Urinary bladder (tissue), 4 donors: ENCODE data around the gene CENPB. TPM values are rescaled to one million over a fixed set of nuclear protein-coding genes. Genes with fewer than 3 reads are reported as not detected.
A peak's percentile ranks its signal among the peaks of the same experiment; 100 is the strongest.

Source experiments
- DNase-seq: peaks from one replicate; pipeline ENCODE4 v3.0.0-alpha.2; 2015; ENCODE audit errors: extremely low spot score
- H3K27ac ChIP-seq: one replicate; pipeline ENCODE4 v1.5.1; 2013; ENCODE audit warnings: low read depth, mild to moderate bottlenecking, moderate library complexity
- H3K36me3 ChIP-seq: one replicate; pipeline ENCODE4 v1.6.1; 2013; ENCODE audit warnings: mild to moderate bottlenecking, moderate library complexity; ENCODE audit not compliant: insufficient read depth
- H3K4me1 ChIP-seq: one replicate; pipeline ENCODE4 v1.6.1; 2013; ENCODE audit warnings: mild to moderate bottlenecking, moderate library complexity; ENCODE audit not compliant: insufficient read depth
- H3K4me3 ChIP-seq: one replicate; pipeline ENCODE4 v1.5.1; 2013; ENCODE audit warnings: low read depth, low read length
- WGBS: extraction: QIAGEN DNeasy Blood & Tissue Kit; methylation state at CpG from one replicate; pipeline ENCODE4 v1.1.7; 2013; 5-methylcytosine and 5-hydroxymethylcytosine counted together
- polyA plus RNA-seq: library from polyadenylated mRNA; stranded (reverse); fragments of 200-250 nt; gene quantifications from one replicate; pipeline ENCODE4 v1.2.3, GENCODE V29; 2013
- total RNA-seq: library from RNA; depleted of rRNA; stranded (reverse); fragments of >200 nt; gene quantifications from one replicate; pipeline ENCODE4 v1.2.3, GENCODE V29; 2014
- donor health status: healthy with polysubstance abuse.
- donor health status: healthy.

Gene CENPB
- total and polyA plus RNA-seq, 2 donors, result 36.9 to 104 TPM

DNA sequence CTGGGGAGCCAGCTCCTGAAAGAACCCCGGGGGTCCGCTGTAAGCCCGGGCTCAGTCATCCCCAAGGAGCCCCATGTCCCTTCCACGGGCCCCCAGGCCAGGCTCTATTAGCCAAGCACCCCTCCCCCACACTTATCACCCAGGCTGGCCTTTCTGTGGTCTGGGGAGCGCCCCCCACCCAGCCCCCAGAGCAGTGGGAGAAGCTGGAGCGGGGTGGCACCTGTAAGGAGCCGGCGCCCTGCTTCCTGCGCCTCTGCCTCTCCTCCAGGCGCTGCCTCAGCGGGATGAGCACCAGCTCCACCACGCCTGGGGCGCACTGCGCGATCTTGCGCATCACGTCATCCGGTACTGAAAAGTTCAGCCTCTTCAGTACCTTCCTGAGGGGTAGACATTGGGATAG, 7.6 kb downstream of the CENPB start:
- no peak for DNase-seq
- Histone ChIP-seq H3K4me1 (peaks cover 2% of the 10 kb centered on the region), H3K27ac (no peak overlapping the region), H3K4me3 (no peak overlapping the region), H3K36me3 (no peaks in the 10 kb centered on the region)
- 31% methylated on average over 18 of the region's 18 CpGs for WGBS

DNA sequence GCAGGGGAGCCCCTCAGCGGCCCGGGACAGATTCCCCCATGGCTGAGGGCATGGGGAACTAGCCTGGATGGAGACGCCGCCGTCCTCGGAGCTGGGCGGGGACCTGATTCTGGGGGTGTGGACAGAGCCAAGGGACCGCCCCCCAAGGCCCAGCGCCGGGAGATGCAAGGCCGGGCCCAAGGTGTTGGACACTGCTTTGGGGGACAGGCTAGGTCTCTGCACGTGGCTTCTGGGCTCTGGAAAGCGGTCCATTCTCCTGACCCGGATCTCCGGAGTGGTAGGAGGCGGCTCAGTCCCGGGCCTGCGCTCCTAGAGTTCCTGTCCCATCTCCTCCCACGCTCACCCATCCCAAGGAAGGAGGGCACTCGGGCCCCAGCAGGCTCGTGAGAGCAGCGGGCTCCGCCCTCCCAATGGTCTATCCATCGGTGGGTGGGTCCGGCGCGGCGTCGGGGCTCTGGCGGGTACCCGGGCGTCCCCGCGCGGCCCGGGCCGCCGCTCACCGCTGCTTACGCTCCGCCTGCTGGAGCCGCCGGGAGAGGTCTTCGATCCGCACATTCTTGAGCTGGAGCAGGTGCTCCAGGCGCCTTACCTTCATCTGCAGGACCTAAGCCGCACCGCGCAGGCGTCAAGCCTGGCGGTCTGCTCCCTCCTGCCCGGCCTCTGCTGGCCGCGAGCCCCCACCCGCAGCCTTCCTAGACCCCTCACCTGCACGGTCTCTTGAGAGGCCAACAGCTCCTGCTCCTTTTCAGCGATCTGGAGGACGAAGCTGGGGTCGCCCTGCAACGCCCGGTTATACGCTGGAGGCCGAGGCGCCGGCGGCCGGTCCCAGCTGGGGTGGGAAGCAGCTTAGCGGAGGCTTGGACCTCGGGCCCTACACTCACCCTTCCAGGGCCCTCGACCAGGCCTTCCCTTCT, 8.6 kb downstream of the CENPB start:
- no peaks in the 10 kb centered on the region for H3K36me3 ChIP-seq
- DNase-seq, result no peak
- WGBS, result 3% methylated on average over 70 of the region's 70 CpGs
- H3K4me1 ChIP-seq, result peaks cover 2% of the 10 kb centered on the region
- H3K27ac ChIP-seq, result no peak overlapping the region
- H3K4me3 ChIP-seq, result peak overlapping the region; percentile 37

DNA sequence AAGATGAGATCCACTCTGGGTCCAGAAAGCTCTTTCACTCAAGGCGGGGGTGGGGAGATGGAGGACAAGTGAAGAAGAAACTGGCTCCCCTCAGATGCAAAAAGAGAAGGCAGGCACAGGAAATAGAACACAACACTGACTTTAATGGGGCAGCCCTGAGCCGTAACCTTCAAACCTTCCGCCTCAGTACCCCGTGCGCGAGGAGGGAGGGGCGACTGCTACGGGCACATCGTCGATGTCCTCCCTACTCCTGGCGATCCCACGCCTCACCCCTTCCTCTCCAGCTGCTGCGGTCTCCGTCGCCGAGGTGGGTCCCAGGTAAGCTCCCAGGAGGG, 9.2 kb downstream of the CENPB start:
- WGBS, result 11% methylated on average over 16 of the region's 16 CpGs
- Histone ChIP-seq H3K27ac (no peak overlapping the region), H3K36me3 (no peaks in the 10 kb centered on the region), H3K4me3 (peak overlapping the region; percentile 37), H3K4me1 (peaks cover 2% of the 10 kb centered on the region)
- no peak for DNase-seq

DNA sequence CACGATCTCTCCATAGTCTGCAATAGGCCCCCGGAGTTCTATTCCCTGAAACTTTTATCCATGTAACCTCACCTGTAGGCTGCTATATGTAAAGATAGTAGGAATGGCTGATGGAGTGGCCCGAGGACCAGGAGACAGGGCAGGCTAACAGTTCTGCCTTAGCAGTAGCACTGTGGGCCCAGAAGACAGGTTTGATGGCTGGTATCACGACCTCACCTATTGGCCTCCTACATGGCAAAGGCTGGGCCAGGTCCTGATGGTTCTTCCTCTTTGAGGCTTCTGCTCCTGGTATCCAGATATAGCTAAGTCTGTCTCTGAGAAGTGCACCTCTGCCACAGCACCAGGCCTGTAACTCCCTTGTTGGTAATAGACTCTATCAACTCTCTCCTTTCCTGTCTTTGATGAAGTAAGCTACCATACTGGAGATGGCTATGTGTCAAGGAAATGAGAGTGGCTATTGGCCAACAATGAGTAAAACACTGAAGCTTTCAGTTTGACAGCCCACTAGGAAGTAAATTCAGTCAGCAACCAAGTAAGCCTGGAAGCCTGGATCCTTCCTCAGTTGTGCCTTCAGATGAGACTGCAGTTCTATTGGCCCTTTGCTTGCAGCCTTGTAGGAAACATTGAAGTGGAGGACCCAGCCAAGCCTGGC, 11.0 kb downstream of the CENPB start:
- Histone ChIP-seq H3K36me3 (no peaks in the 10 kb centered on the region), H3K27ac (no peak overlapping the region), H3K4me3 (no peak overlapping the region), H3K4me1 (peaks cover 2% of the 10 kb centered on the region)
- DNase-seq, result no peak
- WGBS, result 87% methylated on average over 4 of the region's 4 CpGs

DNA sequence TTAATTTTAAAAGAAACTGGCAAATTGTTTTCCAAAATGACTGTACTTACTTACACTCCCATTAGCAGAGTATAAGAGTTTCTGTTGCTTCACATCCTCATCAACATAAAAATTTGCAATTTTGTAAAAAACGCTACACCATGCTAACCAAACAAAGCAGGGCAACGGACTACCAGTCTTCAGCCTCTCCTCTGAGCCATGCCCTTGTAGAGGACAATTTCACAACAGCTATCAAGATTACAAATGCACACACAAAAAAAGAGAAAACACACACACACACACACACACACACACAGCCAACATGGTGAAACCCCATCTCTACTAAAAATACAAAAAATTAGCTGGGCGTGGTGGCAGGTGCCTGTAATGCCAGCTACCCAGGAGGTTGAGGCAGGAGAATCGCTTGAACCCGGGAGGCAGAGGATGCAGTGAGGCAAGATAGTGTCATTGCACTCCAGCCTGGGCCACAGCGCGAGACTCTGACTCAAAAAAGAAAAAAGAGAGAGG, 14.9 kb downstream of the CENPB start:
- no peak overlapping the region for H3K4me3 ChIP-seq
- no peaks in the 10 kb centered on the region for H3K36me3 ChIP-seq
- no peaks in the 10 kb centered on the region for H3K4me1 ChIP-seq
- no peak overlapping the region for H3K27ac ChIP-seq
- 84% methylated on average over 7 of the region's 7 CpGs for WGBS
- no peak for DNase-seq

DNA sequence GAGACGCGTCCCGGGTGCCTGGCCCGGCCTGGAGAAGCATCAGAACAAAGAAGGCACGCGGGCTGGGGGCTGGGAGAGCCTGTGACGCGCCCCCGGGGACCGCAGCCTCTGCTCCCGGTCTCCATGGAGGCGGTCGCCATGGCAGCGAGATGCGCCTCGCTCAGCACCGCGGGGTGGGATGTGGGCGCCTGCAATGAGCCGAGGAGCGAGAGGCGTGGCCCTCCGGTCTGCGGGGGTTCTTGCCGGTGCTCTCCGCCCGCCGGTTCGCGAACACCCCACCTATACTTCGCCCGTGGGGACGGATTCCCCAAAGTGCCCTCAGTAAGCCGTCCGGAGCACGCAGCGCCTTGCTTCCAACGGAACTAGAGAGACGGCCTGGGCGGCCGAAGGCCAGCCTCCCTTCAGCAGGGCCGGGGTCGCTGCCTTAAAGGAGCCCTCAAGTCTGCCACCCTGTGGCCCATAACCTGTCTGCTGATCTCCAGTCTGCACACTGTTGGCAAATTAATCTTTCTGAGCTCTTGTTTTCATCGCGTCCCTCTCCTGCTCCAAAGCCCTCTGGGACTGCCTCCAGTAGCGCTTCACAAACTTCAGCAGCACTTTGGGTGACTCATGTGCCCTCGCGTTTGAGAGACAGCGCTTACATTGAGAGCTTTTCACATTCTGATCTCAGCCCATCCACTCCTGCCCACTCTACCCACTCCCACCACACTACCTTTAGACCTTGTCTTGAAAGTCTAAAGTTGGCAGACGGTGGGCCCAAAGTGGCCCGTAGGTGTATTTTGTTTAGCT, 18.0 kb downstream of the CENPB start:
- no peaks in the 10 kb centered on the region for H3K4me1 ChIP-seq
- 1% methylated on average over 51 of the region's 51 CpGs for WGBS
- H3K36me3 ChIP-seq, result no peaks in the 10 kb centered on the region
- H3K27ac ChIP-seq, result peak overlapping the region; percentile 73
- H3K4me3 ChIP-seq, result peak overlapping the region; percentile 51
- no peak for DNase-seq

DNA sequence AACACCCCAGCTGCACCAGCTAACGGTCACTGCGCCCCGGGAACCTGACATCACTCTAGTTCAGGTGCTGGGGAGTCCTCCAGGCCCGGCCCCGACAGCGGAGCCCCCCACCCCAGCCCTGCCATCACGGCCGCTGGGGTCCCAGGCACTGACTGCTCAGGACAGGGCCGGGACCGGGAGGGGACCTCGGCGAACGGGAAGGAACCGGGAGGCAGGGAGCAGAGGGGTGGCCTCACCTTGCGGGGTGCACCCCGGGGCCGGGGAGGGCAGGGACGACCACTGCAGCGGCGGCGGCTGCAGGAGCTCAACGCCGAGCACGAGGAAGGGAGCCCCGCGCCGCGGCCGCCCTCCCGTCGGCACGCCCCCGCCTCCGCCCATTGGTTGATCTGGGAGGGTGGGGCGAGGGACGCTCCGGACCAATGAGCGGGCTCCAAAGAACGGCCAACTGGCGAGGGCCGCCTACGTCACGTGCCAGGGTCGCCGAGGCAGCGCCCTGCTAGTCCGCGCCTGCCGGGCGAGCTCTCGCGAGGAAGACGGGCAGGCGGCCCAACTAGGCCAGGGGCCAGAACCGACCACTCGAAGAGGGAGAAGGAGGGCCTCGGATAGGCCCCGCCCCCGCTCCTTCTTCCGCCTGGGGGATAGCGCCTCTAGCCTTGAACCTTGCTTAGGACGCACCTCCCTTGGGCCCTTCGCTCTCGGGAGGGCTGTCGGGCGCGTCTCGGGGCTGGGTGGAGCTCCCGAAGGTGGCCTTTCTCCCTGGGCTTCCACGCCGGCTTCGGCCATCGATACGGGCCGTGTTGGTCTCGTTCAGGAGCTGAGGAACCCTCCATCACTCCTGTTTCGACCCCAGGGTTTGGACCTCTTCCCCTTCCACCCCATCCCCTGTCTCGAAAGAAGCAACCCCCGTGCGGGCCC, 18.9 kb downstream of the CENPB start, which contains the start of gene ADISSP:
ADISSP (minus strand) TSS at position 327 of the 915 bp plus-strand sequence. CDS start 7,653 bp downstream, outside the sequence.
- H3K36me3 ChIP-seq, result no peaks in the 10 kb centered on the region
- peak within 1 kb of the TSS; percentile 73 for H3K27ac ChIP-seq
- H3K4me3 ChIP-seq, result peak within 1 kb of the TSS; percentile 59
- DNase-seq, result peak; percentile 88
- WGBS, result under 1% methylated on average over 80 of the region's 80 CpGs
- H3K4me1 ChIP-seq, result no peaks in the 10 kb centered on the region

DNA sequence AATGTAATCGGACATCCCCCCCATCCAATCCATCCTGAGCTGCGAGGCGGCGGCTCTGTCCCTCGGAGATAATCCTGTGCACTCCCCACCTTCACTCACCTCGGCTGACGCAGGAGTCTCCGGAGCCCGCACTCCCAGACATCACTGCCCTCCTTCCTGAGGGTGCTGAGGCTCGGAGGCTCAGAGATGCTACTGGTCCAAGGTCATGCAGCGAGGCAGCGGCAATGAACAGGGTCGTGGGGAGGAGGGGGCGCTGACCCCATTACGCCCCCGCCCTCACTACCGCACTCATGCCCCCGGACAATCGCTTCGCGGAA, 19.5 kb downstream of the CENPB start:
- Histone ChIP-seq H3K4me3 (peak overlapping the region; percentile 59), H3K36me3 (no peaks in the 10 kb centered on the region), H3K27ac (no peak overlapping the region), H3K4me1 (no peaks in the 10 kb centered on the region)
- WGBS, result under 1% methylated on average over 21 of the region's 21 CpGs
- DNase-seq, result no peak

DNA sequence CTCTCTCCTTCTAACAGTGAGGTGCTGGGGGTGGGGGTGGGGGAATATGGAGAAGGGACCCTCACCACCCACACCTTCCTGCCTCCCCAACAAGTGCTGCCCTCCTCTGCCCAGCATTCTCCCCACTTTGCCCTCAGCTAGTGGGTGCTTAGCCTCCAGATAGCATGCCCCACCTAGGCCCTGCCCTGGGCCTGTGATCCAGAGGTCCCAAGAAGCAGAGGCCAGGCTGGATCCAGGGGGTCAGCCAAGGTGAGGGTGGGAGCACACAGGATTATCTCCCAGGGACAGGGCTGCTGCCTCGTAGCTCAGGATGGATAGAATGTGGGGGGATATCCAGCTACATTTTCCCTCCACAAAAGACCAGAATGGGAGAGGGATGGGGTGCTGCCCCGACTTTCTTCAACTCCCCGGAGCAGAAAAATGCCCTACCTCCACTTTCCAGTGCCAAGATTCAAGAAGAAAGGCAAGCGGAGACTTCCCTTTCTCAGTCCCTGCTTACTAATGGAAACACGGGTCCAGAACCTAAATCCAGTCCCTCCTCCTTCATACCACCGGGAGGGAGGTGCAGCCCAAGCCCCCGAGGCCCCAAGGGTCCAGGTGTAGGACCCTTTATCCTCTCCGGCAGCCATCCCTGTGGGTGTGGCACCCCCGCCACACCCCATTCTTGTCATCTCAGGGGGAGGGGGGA, 20.0 kb downstream of the CENPB start:
- no peak overlapping the region for H3K27ac ChIP-seq
- H3K36me3 ChIP-seq, result no peaks in the 10 kb centered on the region
- WGBS, result 18% methylated on average over 9 of the region's 9 CpGs
- H3K4me3 ChIP-seq, result peak overlapping the region; percentile 59
- DNase-seq, result no peak
- no peaks in the 10 kb centered on the region for H3K4me1 ChIP-seq

DNA sequence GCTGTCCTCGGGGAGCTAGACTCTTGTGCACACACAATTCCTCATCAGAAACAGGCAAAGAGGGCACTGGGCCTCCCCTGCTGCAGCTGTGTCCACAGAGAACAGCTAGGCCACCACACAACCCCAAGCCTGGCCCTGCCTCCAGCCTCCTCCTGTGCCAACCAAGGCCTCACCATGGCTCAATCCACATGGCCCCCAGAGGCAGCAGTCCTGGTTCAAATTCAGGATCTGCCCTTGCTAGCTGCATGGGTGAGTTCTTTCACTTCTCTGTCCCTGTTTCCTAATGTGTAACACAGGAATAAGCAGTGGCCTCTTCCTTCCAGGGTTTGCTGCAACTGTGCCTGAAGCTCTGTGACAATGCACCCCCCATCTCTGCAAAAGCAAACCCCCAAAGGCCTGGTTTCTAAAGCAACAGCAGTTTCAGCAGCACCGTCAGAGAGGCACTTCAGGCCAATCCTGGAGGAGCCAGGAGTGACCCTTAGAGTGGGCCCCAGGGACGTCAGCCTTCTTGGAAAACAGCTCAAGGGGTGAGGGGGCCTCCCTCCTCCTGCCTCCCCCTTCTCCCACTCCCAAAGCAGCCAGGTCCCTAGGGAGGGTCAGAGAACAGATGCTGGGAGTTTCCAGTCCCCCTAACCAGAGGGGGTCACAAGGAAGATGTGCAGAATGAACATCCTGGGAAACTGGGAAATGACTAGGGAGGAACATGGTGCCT, 21.2 kb downstream of the CENPB start:
- H3K4me3 ChIP-seq, result no peak overlapping the region
- WGBS, result 61% methylated on average over 3 of the region's 3 CpGs
- H3K36me3 ChIP-seq, result no peaks in the 10 kb centered on the region
- no peaks in the 10 kb centered on the region for H3K4me1 ChIP-seq
- no peak overlapping the region for H3K27ac ChIP-seq
- DNase-seq, result no peak

DNA sequence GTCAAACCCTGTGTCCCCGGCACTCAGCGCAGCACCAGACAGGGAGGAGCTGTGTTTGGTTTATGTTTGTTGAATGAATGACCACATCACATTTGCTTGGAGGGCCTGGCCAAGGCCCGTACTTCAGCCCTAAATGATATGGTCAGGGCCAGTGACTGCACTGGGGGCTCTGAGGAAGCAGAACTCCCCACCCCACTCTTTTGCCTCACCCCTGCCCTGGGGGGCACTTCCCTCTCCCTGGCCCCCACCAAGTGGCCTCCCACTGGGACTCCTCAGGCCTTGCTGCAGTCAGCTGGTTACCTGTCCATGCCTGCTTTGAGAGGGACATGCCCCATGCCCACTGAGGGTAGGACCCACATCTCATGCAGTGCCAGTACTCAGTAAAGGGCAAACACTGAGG, 21.9 kb downstream of the CENPB start:
- Histone ChIP-seq H3K36me3 (no peaks in the 10 kb centered on the region), H3K4me3 (no peak overlapping the region), H3K4me1 (no peaks in the 10 kb centered on the region), H3K27ac (no peak overlapping the region)
- no peak for DNase-seq
- 80% methylated on average over 3 of the region's 3 CpGs for WGBS
